IMR-90 (cell line): ENCODE results near the gene C11orf21. TPM values are rescaled to one million over a fixed set of nuclear protein-coding genes. Genes with fewer than 3 reads are reported as not detected.

Experiments
- ATAC-seq: fragments of 200-7000 bp; cut with Tn5 transposase; 2 replicates; pipeline ENCODE4 v1.9.1; 2020; ENCODE audit warnings: low read depth, mild to moderate bottlenecking, moderate library complexity
- BruUV-seq: library from RNA; stranded (reverse); fragments of 400-500 nt; replicated peaks from 2 replicates; lab custom pipeline; 2021; lab: Mats Ljungman, UMichigan
- CTCF ChIA-PET: fragments of 300-600 bp; formaldehyde crosslinking; extraction: SDS; loops from one replicate; lab custom pipeline; 2021; ENCODE audit warnings: antibody characterized with exemption; lab: Yijun Ruan, JAX
- POLR2A ChIA-PET: fragments of 300-600 bp; sonication (Branson Sonifier 250); formaldehyde crosslinking; loops from one replicate; lab custom pipeline; 2022; ENCODE audit warnings: antibody characterized with exemption; ENCODE audit not compliant: unreplicated experiment; lab: Charles Lee
- DNase-seq: peaks from one replicate; pipeline ENCODE4 v3.0.0; 2013
- H2AFZ ChIP-seq: replicated peaks from 2 replicates; pipeline ENCODE3; 2013; ENCODE audit warnings: low read length, mild to moderate bottlenecking; ENCODE audit not compliant: poor library complexity
- H2AK5ac ChIP-seq: 2 replicates; pipeline ENCODE4 v1.6.1; 2013; ENCODE audit warnings: low read depth, low read length, inconsistent platforms
- H2AK9ac ChIP-seq: replicated peaks from 2 replicates; pipeline ENCODE3; 2013; ENCODE audit warnings: mild to moderate bottlenecking, low read depth, low read length, moderate library complexity; ENCODE audit not compliant: poor library complexity
- H2BK120ac ChIP-seq: 2 replicates; pipeline ENCODE4 v1.6.1; 2013; ENCODE audit warnings: low read depth, low read length, inconsistent platforms
- H2BK15ac ChIP-seq: 3 replicates; pipeline ENCODE4 v1.6.1; 2013; ENCODE audit warnings: low read depth, low read length, inconsistent platforms
- H2BK20ac ChIP-seq: 2 replicates; pipeline ENCODE4 v1.6.1; 2013; ENCODE audit warnings: low read depth, mild to moderate bottlenecking, inconsistent platforms, low read length, moderate library complexity
- H2BK5ac ChIP-seq: 2 replicates; pipeline ENCODE4 v1.6.1; 2013; ENCODE audit warnings: mild to moderate bottlenecking, low read depth, low read length, inconsistent platforms; ENCODE audit not compliant: poor library complexity, severe bottlenecking
- H3K14ac ChIP-seq: replicated peaks from 2 replicates; pipeline ENCODE4 v1.6.1; 2013; ENCODE audit warnings: low read depth, low read length, inconsistent platforms
- H3K18ac ChIP-seq: 2 replicates; pipeline ENCODE4 v1.6.1; 2013; ENCODE audit warnings: low read depth, low read length, control low read depth
- H3K23ac ChIP-seq: 2 replicates; pipeline ENCODE4 v1.6.1; 2013; ENCODE audit warnings: low read depth, low read length, inconsistent platforms
- H3K27ac ChIP-seq: 2 replicates; pipeline ENCODE4 v1.5.1; 2013; ENCODE audit warnings: mild to moderate bottlenecking, control low read depth, low read length; ENCODE audit not compliant: insufficient read depth
- H3K27me3 ChIP-seq: 2 replicates; pipeline ENCODE4 v1.6.1; 2013; ENCODE audit warnings: low read length; ENCODE audit not compliant: control insufficient read depth, insufficient read depth
- H3K36me3 ChIP-seq: 2 replicates; pipeline ENCODE4 v1.6.1; 2013; ENCODE audit warnings: low read length, mixed read lengths; ENCODE audit not compliant: control insufficient read depth, insufficient read depth
- H3K4ac ChIP-seq: 2 replicates; pipeline ENCODE4 v1.6.1; 2013; ENCODE audit warnings: low read depth, low read length, inconsistent platforms
- H3K4me1 ChIP-seq: 2 replicates; pipeline ENCODE4 v1.6.1; 2013; ENCODE audit warnings: low read length, mixed read lengths; ENCODE audit not compliant: control insufficient read depth, insufficient read depth
- H3K4me2 ChIP-seq: 2 replicates; pipeline ENCODE4 v1.6.1; 2013; ENCODE audit warnings: low read depth, mild to moderate bottlenecking, control low read depth, low read length, moderate library complexity
- H3K4me3 ChIP-seq: 2 replicates; pipeline ENCODE4 v1.5.1; 2013; ENCODE audit warnings: low read depth, mild to moderate bottlenecking, control low read depth, low read length, moderate library complexity; ENCODE audit not compliant: insufficient read depth
- H3K56ac ChIP-seq: 2 replicates; pipeline ENCODE4 v1.6.1; 2013; ENCODE audit warnings: low read length, inconsistent platforms; ENCODE audit not compliant: insufficient read depth; ENCODE audit errors: extremely low read depth
- H3K79me1 ChIP-seq, 2 experiments: 2 replicates each; pipeline ENCODE4 v1.6.1; 2013; ENCODE audit warnings: low read length in 2 of 2, inconsistent platforms in 1 of 2, low read depth in 1 of 2
- H3K9ac ChIP-seq: 2 replicates; pipeline ENCODE4 v1.6.1; 2013; ENCODE audit warnings: low read depth, low read length, control low read depth
- H3K9me1 ChIP-seq: 2 replicates; pipeline ENCODE4 v1.6.1; 2013; ENCODE audit warnings: low read length, inconsistent platforms; ENCODE audit not compliant: insufficient read depth
- H3K9me3 ChIP-seq: 2 replicates; pipeline ENCODE4 v1.6.1; 2013; ENCODE audit warnings: low read length; ENCODE audit not compliant: control insufficient read depth, insufficient read depth
- H4K20me1 ChIP-seq: 2 replicates; pipeline ENCODE4 v1.6.1; 2013; ENCODE audit warnings: low read length, inconsistent platforms; ENCODE audit not compliant: insufficient read depth
- H4K5ac ChIP-seq: 2 replicates; pipeline ENCODE4 v1.6.1; 2013; ENCODE audit warnings: mild to moderate bottlenecking, low read depth, low read length, control low read depth
- H4K8ac ChIP-seq, 2 experiments: 2 replicates each; pipeline ENCODE4 v1.6.1; 2013; ENCODE audit warnings: low read depth in 2 of 2, low read length in 2 of 2, control low read depth in 1 of 2, inconsistent platforms in 1 of 2
- H4K91ac ChIP-seq: 2 replicates; pipeline ENCODE4 v1.6.1; 2013; ENCODE audit warnings: low read depth, low read length, inconsistent platforms; ENCODE audit not compliant: insufficient read depth
- BHLHE40 ChIP-seq: fragments of 150-350 bp; IDR thresholded peaks from 2 replicates; pipeline ENCODE4 v1.6.1; 2016; ENCODE audit warnings: mild to moderate bottlenecking, low read depth, low read length
- CEBPB ChIP-seq: IDR thresholded peaks from 2 replicates; pipeline ENCODE4 v1.6.1; 2012; ENCODE audit warnings: low read depth, low read length, improper control_type of control experiment
- FOS ChIP-seq: fragments of 150-350 bp; IDR thresholded peaks from 2 replicates; pipeline ENCODE4 v1.6.1; 2016; ENCODE audit warnings: low read depth, low read length
- MAFK ChIP-seq: IDR thresholded peaks from 2 replicates; pipeline ENCODE4 v1.6.1; 2012; ENCODE audit warnings: low read depth, low read length, improper control_type of control experiment
- MAZ ChIP-seq: IDR thresholded peaks from 2 replicates; pipeline ENCODE4 v1.6.1; 2012; ENCODE audit warnings: low read depth, mild to moderate bottlenecking, low read length, improper control_type of control experiment, moderate library complexity, borderline replicate concordance
- MXI1 ChIP-seq: IDR thresholded peaks from 2 replicates; pipeline ENCODE4 v1.6.1; 2012; ENCODE audit warnings: low read depth, mild to moderate bottlenecking, low read length, moderate library complexity, borderline replicate concordance
- NFE2L2 ChIP-seq: fragments of 150-350 bp; IDR thresholded peaks from 2 replicates; pipeline ENCODE4 v1.6.1; 2016; ENCODE audit warnings: low read depth, mild to moderate bottlenecking, low read length
- POLR2A ChIP-seq: IDR thresholded peaks from 2 replicates; pipeline ENCODE4 v1.6.1; 2012; ENCODE audit warnings: mild to moderate bottlenecking, low read depth, low read length
- RAD21 ChIP-seq: IDR thresholded peaks from 2 replicates; pipeline ENCODE4 v1.6.1; 2012; ENCODE audit warnings: low read length, improper control_type of control experiment
- RCOR1 ChIP-seq: IDR thresholded peaks from 2 replicates; pipeline ENCODE4 v1.6.1; 2012; ENCODE audit warnings: mild to moderate bottlenecking, low read length, improper control_type of control experiment; ENCODE audit not compliant: insufficient replicate concordance
- RFX5 ChIP-seq: IDR thresholded peaks from 2 replicates; pipeline ENCODE4 v1.8.0; 2012; ENCODE audit warnings: low read depth, mild to moderate bottlenecking, low read length, moderate library complexity
- SMC3 ChIP-seq: fragments of 150-350 bp; IDR thresholded peaks from 2 replicates; pipeline ENCODE4 v1.6.1; 2016; ENCODE audit warnings: low read depth, mild to moderate bottlenecking, antibody characterized with exemption, low read length, moderate library complexity
- WGBS, 2 experiments: methylation state at CpG; one replicate each; pipeline versions ENCODE4 v1.1.5 to v1.1.7; 2013; ENCODE audit warnings: missing lambda C conversion rate in 2 of 2; ENCODE audit not compliant: insufficient read length in 1 of 2; ENCODE audit errors: extremely low coverage in 2 of 2; 5-methylcytosine and 5-hydroxymethylcytosine counted together
- dilution Hi-C: fragments of 300-500 bp; cut with HindIII; formaldehyde crosslinking; loops from one replicate; pipeline ENCODE4 v1.14.3; 2018; ENCODE audit warnings: low sequenced_read_pairs; ENCODE audit not compliant: unreplicated experiment
- in situ Hi-C: fragments of 300-500 bp; cut with MboI; formaldehyde crosslinking; loops from 3 replicates; pipeline ENCODE4 v1.14.3; 2019; ENCODE audit warnings: low sequenced_read_pairs, inconsistent platforms, mixed read lengths
- intact Hi-C: fragments of 100-400 bp; cut with micrococcal nuclease; formaldehyde crosslinking; loops from 2 replicates; pipeline ENCODE4 v1.10.0; 2022
- polyA plus RNA-seq, 3 experiments: library from polyadenylated mRNA; depleted of rRNA; stranded (reverse); fragments of >200 nt; gene quantifications; 2 replicates each; pipeline ENCODE4 v1.2.3, GENCODE V29; 2012; ENCODE audit warnings: low replicate concordance in 1 of 3
- total RNA-seq: library from RNA; depleted of rRNA; stranded (reverse); fragments of >200 nt; gene quantifications from 2 replicates; pipeline ENCODE4 v1.2.3, GENCODE V29; 2012
- TF ChIP-seq, protein P1 (sequence below): conservative IDR thresholded peaks from 2 replicates; pipeline ENCODE4 v1.5.1; 2012; ENCODE audit warnings: mild to moderate bottlenecking, low read depth, low read length, improper control_type of control experiment
- TF ChIP-seq, protein P2 (sequence below): fragments of 150-350 bp; IDR thresholded peaks from 2 replicates; pipeline ENCODE4 v1.6.1; 2016; ENCODE audit warnings: low read depth, mild to moderate bottlenecking, low read length, moderate library complexity, borderline replicate concordance

Gene C11orf21
- total and polyA plus RNA-seq, 2 of the 4 experiments (the other 2 are of a cell fraction) = not detected

- H3K27me3 ChIP-seq = peaks cover 36% of the 10 kb centered on the region
- H2BK20ac ChIP-seq = no peak overlapping the region
- H3K14ac ChIP-seq = no peak overlapping the region
- DNase-seq (no peak), ATAC-seq (no peak)
- H3K4me3 ChIP-seq = no peak overlapping the region
- no peak overlapping the region for H4K8ac ChIP-seq
- no TSS peak for BruUV-seq
- dilution Hi-C loops = no loop called here
- no peaks in the 10 kb centered on the region for H3K9me1 ChIP-seq
- H3K18ac ChIP-seq = no peak overlapping the region
- intact Hi-C loops = no loop called here
- no peaks in the 10 kb centered on the region for H3K79me1 ChIP-seq
- H3K9me3 ChIP-seq = no peaks in the 10 kb centered on the region
- TF ChIP-seq RCOR1 = no peak
- TF ChIP-seq BHLHE40 = no peak
- TF ChIP-seq NFE2L2 = no peak
- TF ChIP-seq MXI1 = no peak
- no peak for TF ChIP-seq SMC3
- TF ChIP-seq MAZ = no peak
- no peak for TF ChIP-seq MAFK
- no peak for TF ChIP-seq POLR2A
- no peak for TF ChIP-seq CEBPB
- TF ChIP-seq RFX5 = no peak
- TF ChIP-seq RAD21 = no peak
- no peak for TF ChIP-seq FOS
- TF ChIP-seq, protein P1, sequence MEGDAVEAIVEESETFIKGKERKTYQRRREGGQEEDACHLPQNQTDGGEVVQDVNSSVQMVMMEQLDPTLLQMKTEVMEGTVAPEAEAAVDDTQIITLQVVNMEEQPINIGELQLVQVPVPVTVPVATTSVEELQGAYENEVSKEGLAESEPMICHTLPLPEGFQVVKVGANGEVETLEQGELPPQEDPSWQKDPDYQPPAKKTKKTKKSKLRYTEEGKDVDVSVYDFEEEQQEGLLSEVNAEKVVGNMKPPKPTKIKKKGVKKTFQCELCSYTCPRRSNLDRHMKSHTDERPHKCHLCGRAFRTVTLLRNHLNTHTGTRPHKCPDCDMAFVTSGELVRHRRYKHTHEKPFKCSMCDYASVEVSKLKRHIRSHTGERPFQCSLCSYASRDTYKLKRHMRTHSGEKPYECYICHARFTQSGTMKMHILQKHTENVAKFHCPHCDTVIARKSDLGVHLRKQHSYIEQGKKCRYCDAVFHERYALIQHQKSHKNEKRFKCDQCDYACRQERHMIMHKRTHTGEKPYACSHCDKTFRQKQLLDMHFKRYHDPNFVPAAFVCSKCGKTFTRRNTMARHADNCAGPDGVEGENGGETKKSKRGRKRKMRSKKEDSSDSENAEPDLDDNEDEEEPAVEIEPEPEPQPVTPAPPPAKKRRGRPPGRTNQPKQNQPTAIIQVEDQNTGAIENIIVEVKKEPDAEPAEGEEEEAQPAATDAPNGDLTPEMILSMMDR = no peak
- TF ChIP-seq, protein P2, sequence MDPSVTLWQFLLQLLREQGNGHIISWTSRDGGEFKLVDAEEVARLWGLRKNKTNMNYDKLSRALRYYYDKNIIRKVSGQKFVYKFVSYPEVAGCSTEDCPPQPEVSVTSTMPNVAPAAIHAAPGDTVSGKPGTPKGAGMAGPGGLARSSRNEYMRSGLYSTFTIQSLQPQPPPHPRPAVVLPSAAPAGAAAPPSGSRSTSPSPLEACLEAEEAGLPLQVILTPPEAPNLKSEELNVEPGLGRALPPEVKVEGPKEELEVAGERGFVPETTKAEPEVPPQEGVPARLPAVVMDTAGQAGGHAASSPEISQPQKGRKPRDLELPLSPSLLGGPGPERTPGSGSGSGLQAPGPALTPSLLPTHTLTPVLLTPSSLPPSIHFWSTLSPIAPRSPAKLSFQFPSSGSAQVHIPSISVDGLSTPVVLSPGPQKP = no peak
- H3K56ac ChIP-seq = no peak overlapping the region
- no peak overlapping the region for H2AK5ac ChIP-seq
- no peak overlapping the region for H3K4ac ChIP-seq
- 62% methylated on average over 7 of the region's 8 CpGs; no CpG with 5 or more reads in 1 of the 2 experiments for WGBS, 2 experiments
- H3K9ac ChIP-seq = no peak overlapping the region
- no peak overlapping the region for H2AK9ac ChIP-seq
- no peak overlapping the region for H2BK120ac ChIP-seq
- ChIA-PET CTCF (interaction anchor here (0.7 kb wide), 1 partner anchor 11 kb away, joined by 3 read pairs; no protein-coding TSS in a partner anchor), POLR2A (no interaction called here)
- no peak overlapping the region for H2BK5ac ChIP-seq
- no peaks in the 10 kb centered on the region for H3K36me3 ChIP-seq
- H3K23ac ChIP-seq = no peak overlapping the region
- no peak overlapping the region for H4K91ac ChIP-seq
- in situ Hi-C loops = no loop called here
- H4K20me1 ChIP-seq = no peaks in the 10 kb centered on the region
- H3K4me1 ChIP-seq = no peaks in the 10 kb centered on the region
- H3K4me2 ChIP-seq = no peak overlapping the region
- no peak overlapping the region for H2AFZ ChIP-seq
- no peak overlapping the region for H3K27ac ChIP-seq
- no peak overlapping the region for H4K5ac ChIP-seq
- no peak overlapping the region for H2BK15ac ChIP-seq
Measured at GRCh38 chr11:2294926-2295290, 6.8 kb downstream of the C11orf21 start.
